Measurements from ENCODE around the gene PRG3.

DNA sequence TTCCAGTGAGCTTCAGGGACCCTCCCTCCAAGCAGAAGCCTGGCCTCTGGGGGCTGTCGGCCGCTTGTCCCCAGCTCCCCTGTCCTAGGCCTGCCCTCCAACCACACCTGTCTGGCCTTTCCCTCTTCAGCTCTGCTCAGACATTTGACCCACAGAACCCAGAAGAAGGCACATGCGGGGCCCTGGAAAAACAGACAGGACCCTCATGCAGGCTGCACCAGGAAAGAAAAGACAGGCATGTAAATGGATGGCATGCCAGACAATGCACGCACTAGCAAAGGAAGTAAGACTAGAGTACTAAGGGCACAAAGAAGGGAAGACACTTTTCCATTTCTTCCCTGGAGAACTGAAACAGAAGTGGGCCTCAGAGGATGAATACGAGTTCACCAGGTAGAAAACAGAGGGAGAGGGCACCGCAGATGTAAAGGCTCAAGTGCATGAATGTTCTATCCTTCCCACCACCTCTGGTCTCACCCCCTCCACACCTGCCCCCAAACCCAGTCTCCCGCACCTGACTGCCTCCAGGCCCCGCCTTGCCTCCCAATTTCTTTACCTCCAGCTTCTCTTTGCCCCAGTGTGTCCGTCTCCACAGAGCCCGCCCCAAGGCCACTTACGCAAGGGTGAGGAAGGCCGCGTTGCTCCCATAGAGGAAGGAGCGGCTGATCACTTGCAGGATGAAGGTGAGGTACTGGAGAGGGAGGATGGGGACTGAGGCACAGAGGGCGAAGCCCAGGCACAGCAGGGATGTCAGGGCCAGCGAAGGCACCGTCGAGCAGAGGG lies 28.6 kb upstream of the PRG3 start:
- TF ChIP-seq KLF16 (IDR thresholded peaks at IDR 0.05): no peak
- TF ChIP-seq MYBL2 (IDR thresholded peaks at IDR 0.05; ENCODE audit: low read depth): no peak
- TF ChIP-seq MYBL2 (CRISPR knock-in tag; IDR thresholded peaks at IDR 0.05; ENCODE audit: borderline replicate concordance): no peak
- TF ChIP-seq SRSF1 (IDR thresholded peaks at IDR 0.05; ENCODE audit: low read depth, low read length): no peak
- TF ChIP-seq, protein P1, sequence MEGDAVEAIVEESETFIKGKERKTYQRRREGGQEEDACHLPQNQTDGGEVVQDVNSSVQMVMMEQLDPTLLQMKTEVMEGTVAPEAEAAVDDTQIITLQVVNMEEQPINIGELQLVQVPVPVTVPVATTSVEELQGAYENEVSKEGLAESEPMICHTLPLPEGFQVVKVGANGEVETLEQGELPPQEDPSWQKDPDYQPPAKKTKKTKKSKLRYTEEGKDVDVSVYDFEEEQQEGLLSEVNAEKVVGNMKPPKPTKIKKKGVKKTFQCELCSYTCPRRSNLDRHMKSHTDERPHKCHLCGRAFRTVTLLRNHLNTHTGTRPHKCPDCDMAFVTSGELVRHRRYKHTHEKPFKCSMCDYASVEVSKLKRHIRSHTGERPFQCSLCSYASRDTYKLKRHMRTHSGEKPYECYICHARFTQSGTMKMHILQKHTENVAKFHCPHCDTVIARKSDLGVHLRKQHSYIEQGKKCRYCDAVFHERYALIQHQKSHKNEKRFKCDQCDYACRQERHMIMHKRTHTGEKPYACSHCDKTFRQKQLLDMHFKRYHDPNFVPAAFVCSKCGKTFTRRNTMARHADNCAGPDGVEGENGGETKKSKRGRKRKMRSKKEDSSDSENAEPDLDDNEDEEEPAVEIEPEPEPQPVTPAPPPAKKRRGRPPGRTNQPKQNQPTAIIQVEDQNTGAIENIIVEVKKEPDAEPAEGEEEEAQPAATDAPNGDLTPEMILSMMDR (IDR thresholded peaks at IDR 0.05 in 2 of 3, conservative IDR thresholded peaks at IDR 0.05 in 1 of 3; ENCODE audit: insufficient read depth in 2 of 3, low read depth in 1 of 3, low read length in 3 of 3): no peak
- TF ChIP-seq BRD4 (IDR thresholded peaks at IDR 0.05): no peak
- no peak for TF ChIP-seq ZNF24 (IDR thresholded peaks at IDR 0.05)
- no peak for TF ChIP-seq SMC3 (conservative IDR thresholded peaks at IDR 0.05; ENCODE audit: insufficient read depth, low read depth, low read length)
- TF ChIP-seq HNRNPL (IDR thresholded peaks at IDR 0.05; ENCODE audit: low read depth, low read length): no peak

All from K562 (cell line).